HG02642 (cell line): ENCODE measurements around the gene SLCO3A1.

Source experiments
- ATAC-seq: cut with Tn5 transposase; IDR thresholded peaks from one replicate; pipeline ENCODE4 v1.9.1; 2021; ENCODE audit warnings: mild to moderate bottlenecking; ENCODE audit not compliant: unreplicated experiment, poor library complexity

Gene SLCO3A1

GRCh38 chr15:91857772-91858171 lies 4.3 kb downstream of the SLCO3A1 start:
- ATAC-seq, result peak; percentile 39

GRCh38 chr15:91860498-91860897 lies 7.0 kb downstream of the SLCO3A1 start:
- ATAC-seq, result no peak

DNA sequence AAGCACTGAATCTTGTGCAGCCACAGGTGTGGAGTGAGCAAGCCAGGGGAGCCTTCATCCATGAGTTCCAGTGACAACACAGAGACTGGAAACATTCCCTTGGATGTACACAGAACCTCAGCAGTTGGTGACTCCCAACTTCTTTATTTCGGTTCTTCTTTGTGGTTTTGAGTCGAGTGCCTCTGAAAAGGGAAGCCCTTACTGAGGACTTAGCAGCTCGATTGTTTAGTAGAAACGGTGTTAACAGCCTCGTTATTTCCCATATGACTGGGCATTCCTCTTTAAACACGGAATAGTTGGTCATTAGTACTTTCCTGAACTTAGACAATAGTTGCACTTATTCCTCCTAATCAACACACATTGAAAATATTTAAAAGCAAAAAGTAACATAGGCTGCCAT lies 7.7 kb downstream of the SLCO3A1 start:
- no peak for ATAC-seq

GRCh38 chr15:91862891-91863504 lies 9.5 kb downstream of the SLCO3A1 start:
- no peak for ATAC-seq

DNA sequence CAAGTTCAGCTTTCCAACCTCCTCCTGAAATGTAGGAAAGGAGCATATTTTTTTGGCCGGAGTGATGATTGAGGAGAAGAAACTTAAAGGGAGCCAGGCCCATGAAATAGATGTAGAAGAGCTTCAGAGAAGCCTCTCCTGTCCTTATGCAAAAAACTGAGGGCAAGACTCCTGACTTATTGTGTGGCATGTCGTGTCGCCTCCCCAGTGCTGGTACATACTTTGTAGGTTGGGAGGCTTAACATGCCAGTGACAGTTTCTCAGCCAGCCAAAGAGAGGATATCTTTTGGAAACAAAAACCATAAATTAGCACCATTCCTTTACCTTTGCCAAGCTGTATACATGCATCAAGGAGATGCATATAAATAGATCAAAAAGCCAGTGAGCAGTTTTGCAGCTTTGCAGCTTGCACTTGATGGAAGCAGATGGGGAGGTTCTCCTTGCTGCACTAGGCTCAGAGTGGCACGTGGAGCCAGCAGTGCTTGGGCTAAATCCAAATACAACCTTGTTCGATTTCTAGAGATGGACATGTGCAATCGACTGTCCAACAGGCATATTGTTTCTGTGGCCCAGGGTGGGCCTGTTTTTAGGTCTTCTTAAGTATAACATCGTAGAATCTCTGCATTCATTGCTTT lies 10.2 kb downstream of the SLCO3A1 start:
- no peak for ATAC-seq

- no peak for ATAC-seq
Observed at GRCh38 chr15:91864664-91865063, 11.2 kb downstream of the SLCO3A1 start.

DNA sequence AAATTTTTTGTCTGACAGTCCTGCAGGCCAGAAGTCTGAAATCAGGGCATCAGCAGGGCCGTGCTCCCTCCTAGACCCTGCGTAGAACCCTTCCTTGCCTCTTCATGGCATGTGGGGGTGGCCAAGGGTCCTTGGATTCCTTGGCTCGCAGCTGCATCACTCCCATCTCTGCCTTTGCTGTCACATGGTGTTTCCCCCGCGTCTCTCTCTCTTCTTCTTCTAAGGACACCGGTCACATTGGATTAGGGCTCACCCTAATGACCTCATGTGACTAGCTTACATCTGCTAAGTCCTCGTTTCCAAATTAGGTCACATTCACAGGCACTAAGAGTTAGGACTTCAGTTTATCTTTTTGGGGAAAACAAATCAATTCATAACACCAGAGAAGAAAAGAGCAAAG lies 12.0 kb downstream of the SLCO3A1 start:
- ATAC-seq, result no peak

GRCh38 chr15:91865950-91866349 lies 12.4 kb downstream of the SLCO3A1 start:
- no peak for ATAC-seq

DNA sequence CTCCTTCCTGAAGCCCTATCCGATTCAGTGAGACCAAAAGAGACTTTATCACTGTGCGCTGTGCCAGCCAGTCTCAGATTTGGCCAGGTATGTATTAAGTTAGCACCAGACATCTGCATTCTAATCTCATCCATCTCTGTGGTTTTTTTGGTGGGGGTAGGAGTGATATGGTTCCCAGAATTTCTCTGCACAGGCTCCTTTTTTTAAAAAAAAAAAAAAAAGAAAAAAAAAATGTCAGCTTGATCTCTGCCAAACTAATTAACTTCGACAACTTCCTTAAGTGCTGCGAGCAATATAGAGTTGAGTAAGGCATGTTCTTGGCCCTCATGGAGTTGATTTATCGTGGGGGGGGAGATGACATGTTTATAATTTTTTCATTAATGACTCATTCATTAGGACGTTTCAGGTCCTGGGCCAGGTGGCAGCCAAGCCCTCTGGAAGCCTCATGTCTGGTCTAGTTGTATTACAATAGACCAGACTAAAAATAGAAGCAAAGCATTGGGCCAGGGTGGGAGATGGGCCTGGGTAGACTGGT lies 12.9 kb downstream of the SLCO3A1 start:
- no peak for ATAC-seq

- ATAC-seq, result no peak
Observed at GRCh38 chr15:91866971-91867372, 13.5 kb downstream of the SLCO3A1 start.

- ATAC-seq, result no peak
Observed at GRCh38 chr15:91867581-91868026, 14.1 kb downstream of the SLCO3A1 start.

DNA sequence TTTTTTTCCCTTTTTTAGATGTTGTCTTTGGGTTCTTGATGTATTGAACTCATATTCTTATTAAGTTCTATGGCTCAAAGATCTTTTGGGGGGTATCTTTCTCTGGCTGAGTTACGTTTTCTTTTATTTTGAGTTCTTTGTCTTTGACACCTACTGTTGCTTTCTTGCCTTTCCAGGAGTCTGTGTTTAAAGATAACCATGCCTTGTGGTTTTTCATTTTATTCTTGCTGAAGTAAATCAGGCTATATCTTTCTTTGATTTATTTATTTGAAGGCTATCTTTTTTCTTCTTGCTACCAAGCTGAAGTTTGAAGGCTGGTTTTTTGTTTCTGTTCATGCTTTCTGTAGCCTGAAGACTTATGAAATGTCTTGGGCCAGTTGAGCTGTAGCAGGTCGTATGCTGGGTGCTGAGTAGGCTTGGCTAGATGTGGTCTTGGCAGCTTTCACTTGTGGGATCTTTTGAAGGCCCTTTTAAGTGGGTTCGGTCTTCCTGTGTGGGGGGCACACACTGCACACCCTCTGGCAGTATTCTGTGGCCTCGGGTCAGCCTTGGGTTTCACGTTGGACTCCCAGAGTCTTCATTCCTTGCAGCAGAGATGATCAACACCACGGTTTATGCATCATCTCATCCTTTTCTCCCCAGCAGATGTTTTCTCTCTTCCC lies 17.5 kb downstream of the SLCO3A1 start:
- no peak for ATAC-seq

GRCh38 chr15:91871837-91872236 lies 18.3 kb downstream of the SLCO3A1 start:
- no peak for ATAC-seq

- no peak for ATAC-seq
Observed at GRCh38 chr15:91872356-91873137, 19.0 kb downstream of the SLCO3A1 start.

GRCh38 chr15:91873138-91873536 lies 19.6 kb downstream of the SLCO3A1 start:
- ATAC-seq, result no peak

- no peak for ATAC-seq
Observed at GRCh38 chr15:91874171-91874570, 20.7 kb downstream of the SLCO3A1 start.

DNA sequence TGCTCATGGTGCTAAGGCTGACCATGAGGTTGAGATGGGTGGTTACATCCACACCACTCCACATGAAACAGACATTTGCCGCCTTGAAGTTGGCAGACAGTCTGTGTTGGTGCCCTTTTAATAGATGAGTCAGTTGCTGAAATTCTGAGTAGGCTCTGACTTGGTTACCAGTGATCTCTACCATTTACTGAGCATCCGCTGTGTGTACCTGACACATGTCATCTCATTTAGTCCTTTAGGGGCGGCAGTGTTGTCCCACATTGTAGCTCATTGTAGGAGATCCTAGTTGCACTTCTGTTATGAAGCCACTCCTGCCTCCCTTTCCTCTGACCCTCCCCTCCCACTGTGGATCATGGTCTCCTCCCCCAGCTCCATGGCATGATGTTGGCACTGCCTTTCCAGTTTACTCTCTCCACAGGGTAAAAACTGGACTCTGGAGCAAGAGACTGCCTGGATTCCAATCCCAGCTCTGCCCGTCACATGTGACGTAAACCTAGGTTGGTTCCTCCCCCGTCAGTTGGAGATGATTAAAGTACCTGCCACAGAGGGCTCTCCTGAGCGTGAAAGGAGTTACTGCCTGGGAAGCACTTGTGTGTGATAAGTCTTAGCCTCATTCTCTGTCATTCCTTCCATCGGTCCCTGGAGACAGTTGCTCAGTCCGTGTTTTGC lies 21.6 kb downstream of the SLCO3A1 start:
- ATAC-seq, result no peak

DNA sequence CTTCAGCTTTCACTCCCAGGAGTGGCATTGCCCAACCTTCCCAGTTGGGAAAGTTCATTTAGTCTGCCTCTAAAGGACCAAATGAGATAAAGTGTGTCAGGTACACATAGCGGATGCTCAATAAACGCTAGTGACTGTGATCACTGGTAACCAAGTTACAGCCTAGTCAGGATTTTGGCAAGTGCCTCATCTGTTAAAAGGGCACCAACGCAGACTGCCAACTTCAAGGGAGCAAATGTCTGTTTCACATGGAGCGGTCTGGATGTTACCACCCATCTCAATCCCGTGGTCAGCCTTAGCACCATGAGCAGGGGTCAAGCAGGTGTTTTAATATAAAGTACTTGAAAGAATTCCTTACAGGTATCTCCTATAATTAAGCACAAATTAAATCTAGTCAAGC lies 22.7 kb downstream of the SLCO3A1 start:
- no peak for ATAC-seq

DNA sequence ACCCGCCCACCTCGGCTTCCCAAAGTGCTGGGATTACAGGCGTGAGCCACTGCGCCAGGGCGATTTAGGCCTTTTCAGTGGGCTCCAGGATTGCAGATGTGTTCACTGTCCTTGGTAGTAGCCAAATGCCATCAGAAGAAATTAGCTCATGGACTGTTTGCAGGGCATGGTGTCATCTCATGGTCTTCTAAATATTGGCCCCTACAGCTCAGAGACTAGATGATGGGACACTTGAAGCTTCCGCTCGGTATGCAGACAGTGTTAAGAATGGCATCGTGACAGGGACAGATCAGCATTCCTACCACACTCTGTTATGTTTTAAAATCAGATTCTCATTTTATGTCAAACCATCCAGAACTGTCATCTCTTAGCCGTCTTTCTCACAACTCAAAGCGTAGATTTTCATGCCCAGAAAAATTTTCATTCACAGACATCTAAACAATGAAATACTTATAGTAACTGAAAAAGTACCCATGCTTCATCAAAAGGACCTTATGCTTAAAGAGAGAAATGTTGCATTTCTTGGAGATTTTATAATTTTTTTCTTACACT lies 24.9 kb downstream of the SLCO3A1 start:
- ATAC-seq, result no peak

GRCh38 chr15:91879158-91879557 lies 25.6 kb downstream of the SLCO3A1 start:
- no peak for ATAC-seq
